Measurements from ENCODE around the gene UMODL1.

The UMODL1 gene

GRCh38 chr21:42079008-42079938, 8.2 kb downstream of the UMODL1 start:
- DNase-seq (ENCODE audit: low spot score): no peak

- no peak for DNase-seq (ENCODE audit: low spot score)
Observed at GRCh38 chr21:42079939-42080787, 9.0 kb downstream of the UMODL1 start.

- DNase-seq (ENCODE audit: low spot score): no peak
Observed at GRCh38 chr21:42080788-42081083, 9.6 kb downstream of the UMODL1 start.

- DNase-seq (ENCODE audit: low spot score): no peak
Observed at GRCh38 chr21:42081138-42081537, 10.0 kb downstream of the UMODL1 start.

DNA sequence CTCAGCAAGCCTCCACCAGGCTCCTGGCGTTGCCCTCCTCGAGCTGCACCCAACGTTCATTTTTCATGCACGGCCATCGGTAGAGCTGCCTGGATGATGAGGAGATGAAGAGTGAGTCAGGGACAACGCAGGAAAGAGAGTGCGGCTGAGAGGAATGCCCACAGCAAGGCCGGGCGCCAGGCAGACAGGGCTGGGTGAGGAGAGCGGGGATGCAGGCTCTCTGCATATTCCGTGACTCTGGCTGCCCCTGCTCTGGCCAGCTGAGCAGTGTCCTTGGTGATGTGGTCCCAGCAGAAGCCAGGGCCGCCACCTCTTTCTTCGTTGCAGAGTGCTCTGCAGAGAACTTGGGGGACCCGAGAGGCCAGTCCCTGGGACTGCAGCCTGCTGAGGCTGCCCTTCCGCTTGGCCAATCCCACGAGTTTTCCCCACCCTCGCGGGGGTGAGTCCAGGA, 10.8 kb downstream of the UMODL1 start:
- DNase-seq (ENCODE audit: low spot score): no peak

DNA sequence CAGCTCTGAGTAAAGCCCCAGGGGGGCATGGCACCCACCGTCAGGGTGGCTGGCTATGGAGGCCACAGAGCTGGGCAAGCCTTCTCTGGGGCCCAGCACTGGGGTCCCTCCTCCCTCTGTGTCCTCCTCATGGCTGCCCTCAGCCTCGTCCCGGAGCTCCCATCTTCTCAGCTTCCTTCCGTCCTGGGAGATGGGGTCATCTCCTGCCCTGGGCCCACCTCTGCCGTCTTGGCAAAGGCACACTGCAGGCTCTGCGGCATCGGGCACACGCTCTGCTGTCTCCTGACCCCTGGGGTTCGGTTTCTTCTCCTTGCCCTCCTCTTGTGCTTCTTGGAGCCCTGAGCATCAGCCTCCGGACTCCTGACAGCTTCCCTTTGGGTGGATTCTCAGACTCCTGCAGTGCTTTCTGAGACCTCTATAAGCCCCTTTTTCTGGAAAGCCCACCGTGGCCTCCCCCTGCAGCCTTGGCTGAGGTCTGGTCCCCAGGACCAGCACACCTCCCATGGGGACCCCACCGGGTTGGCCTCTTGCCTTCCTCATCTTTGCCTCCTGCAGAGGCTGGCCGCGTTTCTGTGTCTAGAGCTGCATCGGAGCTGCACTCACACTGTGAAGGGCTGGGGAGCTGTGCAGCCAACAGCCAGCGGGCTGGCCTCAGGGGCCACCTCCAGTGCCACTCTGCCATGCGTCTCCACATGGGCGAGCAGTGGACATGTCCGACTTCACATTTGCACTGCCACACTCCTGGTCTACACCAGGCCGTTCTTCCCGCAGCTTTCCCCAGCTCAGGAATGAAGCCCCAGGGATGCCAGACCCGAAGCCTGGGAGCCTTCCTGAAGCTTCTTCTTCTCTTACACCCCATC, 11.6 kb downstream of the UMODL1 start:
- no peak for DNase-seq (ENCODE audit: low spot score)

DNA sequence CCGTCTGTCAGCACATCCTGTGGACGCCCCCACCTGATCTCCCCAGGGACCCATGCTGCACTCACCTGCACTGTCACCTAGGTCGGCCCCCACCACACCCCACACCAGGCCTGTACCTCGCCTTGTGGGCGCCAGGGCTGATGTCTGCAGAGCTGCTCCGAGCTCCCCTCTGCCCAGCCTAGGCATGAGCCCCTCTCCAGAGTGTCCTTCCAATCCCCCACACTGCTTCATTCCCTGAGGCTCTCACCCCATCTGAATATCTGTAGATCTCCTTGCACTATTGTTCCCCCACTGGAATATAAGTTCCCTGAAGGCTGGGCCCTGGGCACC, 12.2 kb downstream of the UMODL1 start:
- no peak for DNase-seq (ENCODE audit: low spot score)

DNA sequence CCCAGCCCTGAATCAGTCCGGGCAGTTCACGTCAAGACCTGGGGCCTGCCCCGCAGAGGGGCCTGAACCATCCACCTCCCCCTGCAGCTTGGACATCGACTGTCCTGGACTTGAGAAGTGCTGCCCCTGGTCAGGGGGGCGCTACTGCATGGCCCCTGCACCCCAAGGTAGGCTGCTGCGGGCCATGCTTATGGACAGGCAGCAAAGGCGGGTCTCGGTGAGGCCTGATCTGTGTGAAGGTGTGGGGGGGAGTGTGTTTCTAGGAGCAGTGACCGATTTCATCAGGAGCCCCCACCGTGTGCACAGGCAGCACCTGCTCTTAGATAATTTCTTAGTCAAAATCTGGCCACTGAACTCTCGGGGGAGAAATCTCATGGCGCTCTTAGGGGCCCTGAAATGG, 13.0 kb downstream of the UMODL1 start:
- no peak for DNase-seq (ENCODE audit: low spot score)

GRCh38 chr21:42085246-42086077, 14.3 kb downstream of the UMODL1 start:
- DNase-seq (ENCODE audit: low spot score): no peak

GRCh38 chr21:42086969-42087368, 15.9 kb downstream of the UMODL1 start:
- DNase-seq (ENCODE audit: low spot score): no peak

- no peak for DNase-seq (ENCODE audit: low spot score)
Observed at GRCh38 chr21:42088148-42088547, 17.0 kb downstream of the UMODL1 start.

- no peak for DNase-seq (ENCODE audit: low spot score)
Observed at GRCh38 chr21:42088658-42089057, 17.5 kb downstream of the UMODL1 start.

DNA sequence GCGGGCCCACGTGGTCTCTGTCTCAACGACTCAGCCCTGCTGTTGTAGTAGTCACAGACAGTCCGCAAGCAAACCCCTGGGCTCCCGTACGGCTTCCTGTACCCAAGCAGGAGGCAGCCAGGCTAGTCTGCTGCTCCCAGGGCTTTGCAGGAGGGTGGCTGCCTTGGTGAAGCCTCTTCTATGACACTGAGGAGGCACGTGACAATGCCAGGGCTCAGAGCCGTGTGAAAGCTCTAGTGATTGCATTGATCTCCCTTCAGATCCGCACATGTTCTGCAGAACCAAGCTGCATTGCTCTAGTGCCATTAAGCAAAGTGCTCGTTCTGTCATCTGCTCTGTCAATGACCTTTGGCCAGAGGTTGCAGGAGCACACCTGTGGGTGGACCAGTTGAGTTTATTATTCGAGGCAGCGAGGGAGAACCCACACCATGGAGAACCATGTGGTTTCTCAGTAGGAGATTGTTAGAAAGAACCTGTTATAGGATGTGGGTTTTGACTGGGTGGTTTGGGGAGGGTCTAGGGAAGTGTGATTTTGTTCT, 18.0 kb downstream of the UMODL1 start:
- DNase-seq (ENCODE audit: low spot score): no peak

- no peak for DNase-seq (ENCODE audit: low spot score)
Observed at GRCh38 chr21:42089665-42090310, 18.7 kb downstream of the UMODL1 start.

GRCh38 chr21:42091899-42092508, 20.9 kb downstream of the UMODL1 start:
- no peak for DNase-seq (ENCODE audit: low spot score)

DNA sequence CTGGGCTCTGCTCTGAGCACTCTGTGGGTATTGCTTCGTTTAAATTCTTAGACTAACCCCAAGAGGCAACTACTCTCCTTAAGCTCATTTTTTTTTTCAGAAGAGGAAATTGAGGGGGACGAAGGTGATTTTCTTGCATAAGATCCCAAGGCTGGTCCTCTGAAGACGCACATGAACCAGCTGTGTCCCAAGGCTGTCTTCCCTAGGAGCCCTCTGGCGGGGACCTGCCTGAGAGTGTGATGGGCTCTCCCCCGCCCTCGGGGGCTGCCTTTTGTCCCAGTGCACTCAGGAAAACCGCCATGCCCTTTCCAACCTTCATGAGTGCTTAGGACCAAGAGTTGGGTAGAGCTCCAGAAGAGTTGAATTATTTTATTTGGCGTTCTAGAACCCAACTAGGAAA, 21.7 kb downstream of the UMODL1 start:
- no peak for DNase-seq (ENCODE audit: low spot score)

DNA sequence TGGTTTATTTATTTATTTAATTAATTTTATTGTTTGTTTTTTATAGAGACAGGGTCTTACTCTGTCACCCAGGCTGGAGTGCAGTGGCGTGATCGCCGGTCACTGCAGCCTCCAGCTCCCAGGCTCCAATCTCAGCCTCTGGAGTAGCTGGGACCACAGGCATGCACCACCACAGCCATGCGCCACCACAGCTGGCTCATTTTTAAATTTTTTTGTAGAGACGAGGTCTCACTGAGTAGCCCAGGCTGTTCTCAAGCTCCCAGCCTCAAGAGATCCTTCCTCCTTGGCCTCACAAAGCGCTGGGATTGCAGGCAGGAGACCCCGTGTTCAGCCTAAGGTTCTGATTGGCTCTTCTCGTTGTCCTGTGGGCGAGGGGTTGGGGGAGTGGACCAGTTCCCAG, 22.1 kb downstream of the UMODL1 start:
- no peak for DNase-seq (ENCODE audit: low spot score)

DNA sequence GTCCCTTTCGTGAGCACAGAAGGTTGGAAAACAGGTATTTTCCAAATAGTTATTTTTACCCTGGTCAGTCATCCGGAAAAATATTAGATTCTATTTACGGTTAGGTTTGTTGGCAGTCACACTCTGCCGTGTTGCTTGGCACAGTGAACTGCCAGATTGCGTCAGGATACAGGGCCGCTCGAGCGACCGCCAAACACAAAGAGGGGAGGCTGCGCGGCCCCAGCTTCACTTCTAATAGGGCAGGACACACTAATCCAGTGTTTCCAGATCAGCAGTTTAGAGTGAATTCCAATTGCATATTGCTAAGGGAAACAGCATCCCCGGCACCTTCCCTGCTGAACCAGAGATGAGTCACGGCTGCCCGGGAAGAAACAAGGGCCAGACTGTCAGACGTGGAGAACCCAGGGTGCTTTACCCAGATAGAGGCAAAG, 22.9 kb downstream of the UMODL1 start:
- no peak for DNase-seq (ENCODE audit: low spot score)

- no peak for DNase-seq (ENCODE audit: low spot score)
Observed at GRCh38 chr21:42094811-42095210, 23.7 kb downstream of the UMODL1 start.

- no peak for DNase-seq (ENCODE audit: low spot score)
Observed at GRCh38 chr21:42095581-42095980, 24.5 kb downstream of the UMODL1 start.

Measured in SW480 (cell line).